CD14-positive monocyte (primary cell): ENCODE results near the gene PCDHA7. TPM values are rescaled to one million over a fixed set of nuclear protein-coding genes. Genes with fewer than 3 reads are reported as not detected.

Experiments
- DNase-seq, 3 donors: peaks; one replicate each; pipeline ENCODE4 v3.0.0-alpha.2; 2011 to 2022
- H2AFZ ChIP-seq: 2 replicates; pipeline ENCODE4 v1.6.0; 2012; ENCODE audit warnings: mild to moderate bottlenecking, low read depth, low read length, inconsistent platforms; ENCODE audit not compliant: insufficient read depth, poor library complexity, severe bottlenecking
- H3K27ac ChIP-seq, 2 donors: 1 replicate in 1 of 2; 2 replicates in 1 of 2; pipeline ENCODE4 v1.5.1; 2012 to 2013; ENCODE audit warnings: low read length in 2 of 2, control low read depth in 1 of 2, inconsistent platforms in 1 of 2, low read depth in 1 of 2, mild to moderate bottlenecking in 1 of 2
- H3K27me3 ChIP-seq, 2 donors: one replicate each; pipeline versions ENCODE4 v1.6.0 to v1.6.1; 2011 to 2013; ENCODE audit warnings: low read length in 2 of 2; ENCODE audit not compliant: control insufficient read depth in 2 of 2, insufficient read depth in 2 of 2
- H3K36me3 ChIP-seq, 2 donors: replicated peaks in 1 of 2; 1 replicate in 1 of 2; 2 replicates in 1 of 2; pipeline versions ENCODE4 v1.5.1 to v1.6.1; 2012 to 2013; ENCODE audit warnings: low read length in 2 of 2, control low read depth in 1 of 2, inconsistent platforms in 1 of 2, mild to moderate bottlenecking in 1 of 2; ENCODE audit not compliant: insufficient read depth in 2 of 2, control insufficient read depth in 1 of 2
- H3K4me1 ChIP-seq, 2 donors: 1 replicate in 1 of 2; 2 replicates in 1 of 2; pipeline versions ENCODE4 v1.5.1 to v1.6.1; 2012 to 2013; ENCODE audit warnings: low read length in 2 of 2, control low read depth in 1 of 2, inconsistent platforms in 1 of 2, mild to moderate bottlenecking in 1 of 2, moderate library complexity in 1 of 2; ENCODE audit not compliant: insufficient read depth in 2 of 2, control insufficient read depth in 1 of 2
- H3K4me2 ChIP-seq: replicated peaks from 2 replicates; pipeline ENCODE3; 2012; ENCODE audit warnings: low read length, moderate library complexity, mild to moderate bottlenecking; ENCODE audit not compliant: poor library complexity, severe bottlenecking; ENCODE audit errors: extremely low read depth
- H3K4me3 ChIP-seq, 3 experiments: fragments of 200-600 bp in 1 of 3; sonication (generic) in 1 of 3; replicated peaks in 1 of 3; 1 replicate in 2 of 3; 2 replicates in 1 of 3; pipeline ENCODE4 v1.5.1; 2011 to 2013; ENCODE audit warnings: low read length in 3 of 3, mild to moderate bottlenecking in 3 of 3, control low read depth in 2 of 3, low read depth in 2 of 3, inconsistent platforms in 1 of 3, moderate library complexity in 1 of 3
- H3K79me2 ChIP-seq: 2 replicates; pipeline ENCODE4 v1.6.0; 2012; ENCODE audit warnings: mild to moderate bottlenecking, control low read depth, inconsistent platforms, low read length, moderate library complexity; ENCODE audit not compliant: insufficient read depth
- H3K9ac ChIP-seq: 2 replicates; pipeline ENCODE4 v1.6.0; 2017; ENCODE audit warnings: low read length, mild to moderate bottlenecking; ENCODE audit not compliant: insufficient read depth, poor library complexity, severe bottlenecking
- H3K9me3 ChIP-seq, 2 donors: replicated peaks in 1 of 2; 1 replicate in 1 of 2; 2 replicates in 1 of 2; pipeline versions ENCODE4 v1.5.1 to v1.6.1; 2012 to 2013; ENCODE audit warnings: low read length in 2 of 2, control low read depth in 1 of 2; ENCODE audit not compliant: control insufficient read depth in 1 of 2, insufficient read depth in 1 of 2
- H4K20me1 ChIP-seq: 2 replicates; pipeline ENCODE4 v1.6.0; 2012; ENCODE audit warnings: mild to moderate bottlenecking, low read length, control low read depth, moderate library complexity; ENCODE audit not compliant: insufficient read depth
- H3K27ac Mint-ChIP-seq, 7 donors: one replicate each; pipeline ENCODE4 v1.8.0; 2020; ENCODE audit warnings: mild to moderate bottlenecking in 7 of 7, mixed read lengths in 7 of 7, moderate library complexity in 6 of 7, inconsistent platforms in 2 of 7
- H3K27me3 Mint-ChIP-seq, 3 donors: one replicate each; pipeline ENCODE4 v1.8.0; 2021 to 2022; ENCODE audit warnings: low read depth in 3 of 3, mild to moderate bottlenecking in 3 of 3, mixed read lengths in 3 of 3, moderate library complexity in 3 of 3, inconsistent platforms in 1 of 3
- H3K36me3 Mint-ChIP-seq, 2 donors: one replicate each; pipeline ENCODE4 v1.8.0; 2020; ENCODE audit warnings: mixed read lengths in 2 of 2, inconsistent platforms in 1 of 2, mild to moderate bottlenecking in 1 of 2
- H3K4me1 Mint-ChIP-seq: one replicate; pipeline ENCODE4 v1.8.0; 2020; ENCODE audit warnings: mild to moderate bottlenecking, mixed read lengths
- H3K4me3 Mint-ChIP-seq, 2 donors: one replicate each; pipeline ENCODE4 v1.8.0; 2020; ENCODE audit warnings: mild to moderate bottlenecking in 2 of 2, mixed read lengths in 2 of 2, moderate library complexity in 1 of 2
- H3K9me3 Mint-ChIP-seq, 7 donors: one replicate each; pipeline ENCODE4 v1.8.0; 2020 to 2022; ENCODE audit warnings: mixed read lengths in 7 of 7, mild to moderate bottlenecking in 6 of 7, moderate library complexity in 6 of 7, inconsistent platforms in 2 of 7
- CTCF ChIP-seq: fragments of 200-600 bp; IDR thresholded peaks from one replicate; pipeline ENCODE4 v1.8.0; 2022; ENCODE audit warnings: antibody characterized with exemption, mild to moderate bottlenecking
- WGBS: methylation state at CpG from one replicate; pipeline ENCODE4 v1.1.5; 2013; ENCODE audit warnings: missing lambda C conversion rate; ENCODE audit not compliant: insufficient coverage; 5-methylcytosine and 5-hydroxymethylcytosine counted together
- intact Hi-C, 2 donors: fragments of 100-400 bp; cut with micrococcal nuclease; formaldehyde crosslinking; loops; one replicate each; pipeline versions ENCODE4 v1.15.0 to v1.15.1; 2023
- polyA plus RNA-seq, 3 donors: library from polyadenylated mRNA; depleted of rRNA in 1 of 3; unstranded in 2 of 3; stranded (reverse) in 1 of 3; fragments of 300-500 nt in 2 of 3; fragments of >200 nt in 1 of 3; fragmentation: Illumina TruSeq in 2 of 3; gene quantifications; 1 replicate in 2 of 3; 2 replicates in 1 of 3; pipeline ENCODE4 v1.2.3, GENCODE V29; 2012 to 2021

The PCDHA7 gene
- polyA plus RNA-seq, 3 donors: not detected

GRCh38 chr5:140796718-140797095 is 37.4 kb upstream of the PCDHA7 start:
- Histone ChIP-seq H3K4me1 (no peaks in the 10 kb centered on the region), H3K27me3 (peaks cover 3 to 33% of the 10 kb centered on the region in 2 donors), H3K9me3 (peaks cover 38 to 77% of the 10 kb centered on the region in 2 donors), H3K4me3 (no peak overlapping the region), H4K20me1 (no peaks in the 10 kb centered on the region), H3K9ac (no peak overlapping the region), H3K27ac (no peak overlapping the region), H3K4me2 (no peak overlapping the region), H3K36me3 (no peaks in the 10 kb centered on the region), H2AFZ (no peak overlapping the region), H3K79me2 (no peaks in the 10 kb centered on the region)
- DNase-seq: no peak
- no peak for TF ChIP-seq CTCF
- Mint-ChIP-seq H3K36me3 (no peaks in the 10 kb centered on the region), H3K4me3 (no peak overlapping the region), H3K27me3 (peaks cover 10 to 28% (median 20%) of the 10 kb centered on the region in 3 donors), H3K9me3 (peaks cover 27 to 69% (median 59%) of the 10 kb centered on the region in 7 donors), H3K27ac (no peak overlapping the region), H3K4me1 (no peaks in the 10 kb centered on the region)
- 57% methylated on average over 39 of the region's 39 CpGs for WGBS
- intact Hi-C loops: no loop called here

GRCh38 chr5:140800816-140801493 is 33.1 kb upstream of the PCDHA7 start, which contains the start of gene PCDHA3:
TSS of gene PCDHA3 (plus strand) at chr5:140801057.
- peaks cover 5 to 25% (median 21%) of the 10 kb centered on the region in 3 donors for H3K27me3 Mint-ChIP-seq
- Histone ChIP-seq H3K4me2 (no peak within 1 kb of the TSS), H3K9me3 (peaks cover 39 to 66% of the 10 kb centered on the region in 2 donors), H3K27me3 (peaks cover 0 to 26% of the 10 kb centered on the region in 2 donors), H3K27ac (no peak within 1 kb of the TSS), H3K4me1 (no peaks in the 10 kb centered on the region), H3K79me2 (no peaks in the 10 kb centered on the region), H3K4me3 (peak within 1 kb of the TSS in 1 of 3 experiments; percentile 23), H3K36me3 (no peaks in the 10 kb centered on the region), H3K9ac (no peak within 1 kb of the TSS), H2AFZ (peak within 1 kb of the TSS; percentile 21), H4K20me1 (no peaks in the 10 kb centered on the region)
- no peak for DNase-seq
- WGBS: 29% methylated on average over 20 of the region's 29 CpGs
- peaks cover 0 to 8% of the 10 kb centered on the region in 2 donors for H3K36me3 Mint-ChIP-seq
- no peak within 1 kb of the TSS for H3K4me3 Mint-ChIP-seq
- no peak for TF ChIP-seq CTCF
- H3K27ac Mint-ChIP-seq: no peak within 1 kb of the TSS
- no peaks in the 10 kb centered on the region for H3K4me1 Mint-ChIP-seq
- peaks cover 34 to 66% (median 56%) of the 10 kb centered on the region in 7 donors for H3K9me3 Mint-ChIP-seq
- intact Hi-C loops: no loop called here
